Measurements from ENCODE around the gene POLDIP2. TPM values are rescaled to one million over a fixed set of nuclear protein-coding genes. Genes with fewer than 3 reads are reported as not detected.

POLDIP2 gene
- total RNA-seq, 2 donors from 2014 or later: 54.9 to 68.2 TPM

DNA sequence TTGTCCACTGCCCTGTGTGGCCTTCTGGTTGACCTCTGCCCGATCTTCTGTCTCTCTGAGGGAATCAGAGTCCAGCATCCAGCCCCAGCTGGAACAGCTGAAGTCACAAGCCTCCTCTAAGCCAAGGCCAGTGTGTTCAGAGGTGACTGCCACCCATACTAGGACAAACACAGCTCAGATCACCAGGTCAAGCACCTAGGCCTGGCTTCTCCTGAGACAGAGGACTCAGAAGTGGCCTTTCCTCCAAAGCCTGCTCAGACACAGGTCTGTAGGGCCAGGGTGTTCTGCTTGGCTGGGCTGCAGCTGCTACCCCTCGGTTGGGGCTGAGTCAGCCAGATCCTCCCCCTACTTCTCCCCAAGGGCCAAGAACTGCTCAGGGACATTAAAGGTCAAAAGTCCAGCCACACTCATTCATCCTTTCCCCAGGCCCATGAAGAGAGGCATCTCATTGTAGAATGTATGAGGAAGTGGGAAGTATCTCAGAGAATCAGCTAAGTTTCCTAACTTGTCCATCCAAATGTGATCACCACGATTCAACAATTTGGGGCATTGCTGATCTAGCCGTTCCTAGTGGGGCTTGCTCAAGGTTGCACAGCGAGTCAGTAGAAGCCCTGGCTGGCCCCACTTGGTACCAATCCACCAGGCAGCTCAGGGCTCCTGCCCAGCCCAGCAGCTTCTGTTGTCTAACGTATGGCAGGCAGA lies 41.1 kb upstream of the POLDIP2 start:
- no peaks in the 10 kb centered on the region for H3K9me3 ChIP-seq
- H3K4me1 ChIP-seq (ENCODE audit: control insufficient read depth in 1 of 2, low read depth in 2 of 2): no peaks in the 10 kb centered on the region
- ATAC-seq (ENCODE audit: insufficient number of reproducible peaks, low FRiP score, low read depth) (no peak), DNase-seq (ENCODE audit: low spot score) (no peak)
- H3K27me3 ChIP-seq (replicated peaks; ENCODE audit: insufficient read depth): no peaks in the 10 kb centered on the region
- no peak overlapping the region for H3K4me3 ChIP-seq
- H3K36me3 ChIP-seq: peaks cover 26% of the 10 kb centered on the region
- TF ChIP-seq, protein P1, sequence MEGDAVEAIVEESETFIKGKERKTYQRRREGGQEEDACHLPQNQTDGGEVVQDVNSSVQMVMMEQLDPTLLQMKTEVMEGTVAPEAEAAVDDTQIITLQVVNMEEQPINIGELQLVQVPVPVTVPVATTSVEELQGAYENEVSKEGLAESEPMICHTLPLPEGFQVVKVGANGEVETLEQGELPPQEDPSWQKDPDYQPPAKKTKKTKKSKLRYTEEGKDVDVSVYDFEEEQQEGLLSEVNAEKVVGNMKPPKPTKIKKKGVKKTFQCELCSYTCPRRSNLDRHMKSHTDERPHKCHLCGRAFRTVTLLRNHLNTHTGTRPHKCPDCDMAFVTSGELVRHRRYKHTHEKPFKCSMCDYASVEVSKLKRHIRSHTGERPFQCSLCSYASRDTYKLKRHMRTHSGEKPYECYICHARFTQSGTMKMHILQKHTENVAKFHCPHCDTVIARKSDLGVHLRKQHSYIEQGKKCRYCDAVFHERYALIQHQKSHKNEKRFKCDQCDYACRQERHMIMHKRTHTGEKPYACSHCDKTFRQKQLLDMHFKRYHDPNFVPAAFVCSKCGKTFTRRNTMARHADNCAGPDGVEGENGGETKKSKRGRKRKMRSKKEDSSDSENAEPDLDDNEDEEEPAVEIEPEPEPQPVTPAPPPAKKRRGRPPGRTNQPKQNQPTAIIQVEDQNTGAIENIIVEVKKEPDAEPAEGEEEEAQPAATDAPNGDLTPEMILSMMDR (IDR thresholded peaks at IDR 0.05): no peak
- H3K27ac ChIP-seq: no peak overlapping the region

DNA sequence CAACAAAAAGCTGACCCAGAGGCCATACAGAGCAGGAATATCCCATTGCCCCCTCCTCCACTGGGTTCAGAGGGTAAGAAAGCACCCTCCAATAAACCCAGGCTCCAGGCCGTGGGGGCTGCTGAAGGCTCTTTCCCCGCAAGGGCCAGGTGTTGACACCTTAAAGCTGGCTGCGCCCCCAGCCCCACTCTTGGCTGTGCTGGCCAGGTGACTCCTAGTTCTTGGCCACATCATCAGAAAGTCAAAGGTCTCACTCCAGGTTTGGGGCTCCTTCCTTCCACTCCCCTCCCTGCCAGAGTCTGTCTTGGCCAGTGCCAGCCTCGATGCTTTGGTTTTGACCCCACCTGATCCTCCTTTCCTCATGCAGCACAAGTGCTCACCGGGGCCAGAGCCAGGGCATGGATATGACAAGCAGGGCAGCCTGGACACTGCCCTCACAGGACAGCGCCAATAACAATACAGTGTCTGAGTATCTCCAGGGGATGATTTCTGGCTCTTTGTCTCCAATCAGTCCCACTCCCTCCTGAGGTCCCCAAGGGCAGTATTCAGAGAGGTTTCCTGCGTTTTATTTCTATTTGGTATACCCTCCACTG lies 40.5 kb upstream of the POLDIP2 start:
- TF ChIP-seq, protein P1 (IDR thresholded peaks at IDR 0.05): no peak
- no peak for DNase-seq (ENCODE audit: low spot score)
- H3K4me1 ChIP-seq (ENCODE audit: control insufficient read depth in 1 of 2, low read depth in 2 of 2): no peaks in the 10 kb centered on the region
- H3K27ac ChIP-seq: no peak overlapping the region
- H3K9me3 ChIP-seq: no peaks in the 10 kb centered on the region
- no peak for ATAC-seq (ENCODE audit: insufficient number of reproducible peaks, low FRiP score, low read depth)
- no peaks in the 10 kb centered on the region for H3K27me3 ChIP-seq (replicated peaks; ENCODE audit: insufficient read depth)
- H3K4me3 ChIP-seq: no peak overlapping the region
- peaks cover 29% of the 10 kb centered on the region for H3K36me3 ChIP-seq

DNA sequence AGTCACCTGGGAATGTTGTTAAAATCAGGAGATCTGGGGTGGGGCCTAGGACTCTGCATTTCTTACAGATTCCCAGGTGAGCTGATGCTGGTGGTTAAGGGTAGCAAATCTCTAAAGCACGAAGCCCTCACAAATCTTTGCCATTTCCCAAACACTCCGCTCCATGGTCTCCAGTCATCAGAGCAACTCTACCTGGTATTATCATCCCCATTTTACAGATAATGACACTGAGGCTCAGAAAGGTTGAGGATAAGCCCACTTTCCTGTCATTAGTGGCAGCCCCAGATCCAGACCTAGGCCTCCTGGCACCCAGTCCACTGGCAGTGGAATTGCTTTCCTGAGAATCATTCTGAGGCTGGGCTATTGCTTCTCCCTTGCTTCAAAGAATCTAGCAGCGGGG lies 39.9 kb upstream of the POLDIP2 start:
- no peaks in the 10 kb centered on the region for H3K9me3 ChIP-seq
- H3K36me3 ChIP-seq: peaks cover 34% of the 10 kb centered on the region
- H3K27me3 ChIP-seq (replicated peaks; ENCODE audit: insufficient read depth): no peaks in the 10 kb centered on the region
- H3K4me3 ChIP-seq: no peak overlapping the region
- ATAC-seq (ENCODE audit: insufficient number of reproducible peaks, low FRiP score, low read depth): no peak
- H3K4me1 ChIP-seq (ENCODE audit: control insufficient read depth in 1 of 2, low read depth in 2 of 2): no peaks in the 10 kb centered on the region
- no peak overlapping the region for H3K27ac ChIP-seq
- TF ChIP-seq, protein P1 (IDR thresholded peaks at IDR 0.05): no peak
- DNase-seq (ENCODE audit: low spot score): no peak

DNA sequence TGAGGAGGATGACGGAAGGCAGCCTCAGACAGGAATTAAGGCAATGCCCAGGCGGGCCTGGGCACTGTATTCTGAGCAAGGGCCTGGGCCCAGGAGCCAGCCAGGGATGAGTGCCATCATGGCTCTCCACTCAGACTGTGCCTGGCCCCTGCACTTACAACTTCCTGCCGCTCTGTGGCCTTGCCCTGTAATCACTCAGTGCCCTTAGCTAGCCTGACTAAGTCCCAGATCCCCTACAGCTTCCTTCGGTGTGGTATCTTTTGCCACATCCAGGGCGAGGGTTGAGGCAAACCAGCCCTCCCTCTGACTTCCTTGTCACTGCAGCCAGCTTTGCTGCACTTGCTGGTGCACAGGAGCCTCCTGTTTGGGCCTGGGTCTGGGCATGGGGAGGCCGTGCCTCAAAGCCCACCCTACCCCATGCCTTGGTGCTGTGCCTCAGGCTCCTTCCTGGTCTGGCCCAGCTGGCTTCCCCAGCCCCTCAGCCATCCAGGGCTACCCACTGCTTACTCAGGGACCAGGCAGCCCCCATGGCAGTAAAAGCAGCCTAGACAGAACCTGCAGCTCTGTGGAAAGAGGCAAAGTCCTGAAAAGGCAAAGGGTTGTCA lies 39.4 kb upstream of the POLDIP2 start:
- Histone ChIP-seq H3K36me3 (peaks cover 30% of the 10 kb centered on the region), H3K4me3 (no peak overlapping the region), H3K9me3 (no peaks in the 10 kb centered on the region), H3K27ac (no peak overlapping the region), H3K27me3 (replicated peaks; ENCODE audit: insufficient read depth) (no peaks in the 10 kb centered on the region), H3K4me1 (ENCODE audit: control insufficient read depth in 1 of 2, low read depth in 2 of 2) (no peaks in the 10 kb centered on the region)
- DNase-seq (ENCODE audit: low spot score) (no peak), ATAC-seq (ENCODE audit: insufficient number of reproducible peaks, low FRiP score, low read depth) (no peak)
- TF ChIP-seq, protein P1 (IDR thresholded peaks at IDR 0.05): no peak

GRCh38 chr17:28395968-28396367 lies 38.6 kb upstream of the POLDIP2 start:
- no peak overlapping the region for H3K27ac ChIP-seq
- TF ChIP-seq, protein P1 (IDR thresholded peaks at IDR 0.05): no peak
- no peaks in the 10 kb centered on the region for H3K4me1 ChIP-seq (ENCODE audit: control insufficient read depth in 1 of 2, low read depth in 2 of 2)
- no peak for ATAC-seq (ENCODE audit: insufficient number of reproducible peaks, low FRiP score, low read depth)
- no peaks in the 10 kb centered on the region for H3K27me3 ChIP-seq (replicated peaks; ENCODE audit: insufficient read depth)
- H3K4me3 ChIP-seq: no peak overlapping the region
- H3K9me3 ChIP-seq: no peaks in the 10 kb centered on the region
- DNase-seq (ENCODE audit: low spot score): no peak
- H3K36me3 ChIP-seq: peaks cover 26% of the 10 kb centered on the region
